OCI-LY1 (cell line): ENCODE results near the gene HPS4.

Source experiments
- EZH2 ChIP-seq: fragments of 200-600 bp; sonication (generic), shearing (Covaris generic); IDR thresholded peaks from 2 replicates; pipeline ENCODE4 v1.8.0; 2017; ENCODE audit warnings: borderline replicate concordance, mixed run types, mild to moderate bottlenecking, antibody characterized with exemption, low read length, moderate library complexity, mixed read lengths
- TF ChIP-seq, protein P1 (sequence below): fragments of 200-600 bp; sonication (generic), shearing (Covaris generic); IDR thresholded peaks from 2 replicates; pipeline ENCODE4 v1.5.1; 2017; ENCODE audit warnings: mild to moderate bottlenecking, antibody characterized with exemption, low read length, moderate library complexity, mixed read lengths

- TF ChIP-seq, protein P1, sequence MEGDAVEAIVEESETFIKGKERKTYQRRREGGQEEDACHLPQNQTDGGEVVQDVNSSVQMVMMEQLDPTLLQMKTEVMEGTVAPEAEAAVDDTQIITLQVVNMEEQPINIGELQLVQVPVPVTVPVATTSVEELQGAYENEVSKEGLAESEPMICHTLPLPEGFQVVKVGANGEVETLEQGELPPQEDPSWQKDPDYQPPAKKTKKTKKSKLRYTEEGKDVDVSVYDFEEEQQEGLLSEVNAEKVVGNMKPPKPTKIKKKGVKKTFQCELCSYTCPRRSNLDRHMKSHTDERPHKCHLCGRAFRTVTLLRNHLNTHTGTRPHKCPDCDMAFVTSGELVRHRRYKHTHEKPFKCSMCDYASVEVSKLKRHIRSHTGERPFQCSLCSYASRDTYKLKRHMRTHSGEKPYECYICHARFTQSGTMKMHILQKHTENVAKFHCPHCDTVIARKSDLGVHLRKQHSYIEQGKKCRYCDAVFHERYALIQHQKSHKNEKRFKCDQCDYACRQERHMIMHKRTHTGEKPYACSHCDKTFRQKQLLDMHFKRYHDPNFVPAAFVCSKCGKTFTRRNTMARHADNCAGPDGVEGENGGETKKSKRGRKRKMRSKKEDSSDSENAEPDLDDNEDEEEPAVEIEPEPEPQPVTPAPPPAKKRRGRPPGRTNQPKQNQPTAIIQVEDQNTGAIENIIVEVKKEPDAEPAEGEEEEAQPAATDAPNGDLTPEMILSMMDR, result no peak
- no peak for TF ChIP-seq EZH2
These were observed 19.3 kb downstream of the HPS4 start for GRCh38 chr22:26464312-26464711.
